ENCODE data around the gene PPP1R14C.
"Not testable (repeated sequence)": the region's sequence is repeated elsewhere in the genome, so short reads cannot be mapped to it uniquely, and the experiment has no call there.

Gene PPP1R14C, protein sequence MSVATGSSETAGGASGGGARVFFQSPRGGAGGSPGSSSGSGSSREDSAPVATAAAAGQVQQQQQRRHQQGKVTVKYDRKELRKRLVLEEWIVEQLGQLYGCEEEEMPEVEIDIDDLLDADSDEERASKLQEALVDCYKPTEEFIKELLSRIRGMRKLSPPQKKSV

DNA sequence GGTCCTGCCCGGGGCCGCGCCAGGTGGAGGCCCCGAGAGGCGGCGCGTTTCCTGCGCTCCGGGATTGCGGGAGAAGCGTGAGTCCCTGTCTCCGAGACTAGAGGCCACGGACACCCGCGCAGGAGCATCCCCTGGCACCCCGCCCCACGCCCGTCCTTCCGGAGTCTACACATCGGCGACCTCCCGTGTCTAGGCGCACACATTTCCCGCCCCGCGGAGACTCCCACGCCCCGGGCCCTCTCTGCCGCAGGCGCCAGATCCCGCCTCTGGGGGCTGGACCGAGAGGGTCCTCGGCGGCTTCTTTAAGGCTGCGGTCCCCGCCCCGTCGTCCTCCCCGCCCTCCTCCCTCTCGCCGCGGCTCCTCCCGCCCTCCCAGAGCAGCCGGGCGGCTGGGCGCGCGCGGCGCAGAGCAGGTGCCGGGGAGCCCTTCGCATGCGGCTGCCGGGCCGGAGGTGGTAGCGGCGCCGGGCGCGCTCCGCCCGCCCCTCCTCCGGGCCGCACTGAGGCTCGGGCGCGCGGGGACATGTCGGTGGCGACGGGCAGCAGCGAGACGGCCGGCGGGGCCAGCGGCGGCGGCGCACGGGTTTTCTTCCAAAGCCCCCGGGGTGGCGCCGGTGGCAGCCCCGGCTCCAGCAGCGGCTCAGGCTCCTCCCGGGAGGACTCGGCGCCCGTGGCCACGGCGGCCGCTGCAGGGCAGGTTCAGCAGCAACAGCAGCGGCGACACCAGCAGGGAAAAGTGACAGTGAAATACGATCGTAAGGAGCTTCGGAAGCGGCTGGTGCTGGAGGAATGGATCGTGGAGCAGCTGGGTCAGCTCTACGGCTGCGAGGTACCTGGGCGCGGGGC, at the start of gene PPP1R14C:
Gene PPP1R14C (plus strand): TSS at position 375 of the 846 bp plus-strand sequence. CDS start 149 bp downstream, at position 524.
- DNase-seq, result peak; percentile 45

DNA sequence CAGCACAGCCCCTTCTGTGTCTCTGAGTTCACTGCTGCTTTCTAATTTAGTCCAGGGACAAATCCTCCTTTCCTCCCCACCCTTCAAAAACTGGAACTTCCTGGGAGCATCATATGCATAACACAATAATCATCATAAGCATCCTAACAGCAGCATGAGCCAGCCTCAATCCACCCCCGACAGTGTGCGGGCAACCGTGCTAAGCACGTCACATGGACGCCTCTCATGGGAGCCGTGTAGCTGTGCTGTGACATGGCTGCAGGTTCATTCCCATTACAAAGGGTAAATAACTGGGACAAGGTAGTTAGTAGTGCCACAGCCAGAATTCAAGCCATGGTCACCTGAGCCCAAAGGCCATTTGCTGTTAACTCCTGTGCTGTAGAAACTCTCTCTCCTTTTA, 49.4 kb upstream of the PPP1R14C start:
- DNase-seq, result no peak

DNA sequence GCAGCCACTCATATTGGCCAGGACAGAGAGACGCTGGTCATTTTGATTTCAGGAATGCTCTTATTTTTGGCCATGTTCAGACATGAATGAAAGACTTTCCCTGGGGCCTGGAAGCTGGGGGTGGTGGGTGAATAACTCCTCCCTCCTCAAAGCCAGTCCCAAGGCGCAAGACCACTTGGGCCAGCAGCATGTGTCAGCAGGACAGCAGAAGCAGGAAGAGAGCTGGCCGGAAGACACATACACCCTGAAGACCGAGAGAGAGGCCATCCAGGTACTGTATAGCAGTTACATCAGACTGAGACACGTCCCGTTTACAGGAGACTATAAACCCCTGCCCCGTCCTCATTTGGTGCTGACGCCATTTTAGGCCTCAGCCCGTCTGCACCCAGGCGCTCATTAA, 44.7 kb upstream of the PPP1R14C start:
- no peak for DNase-seq

DNA sequence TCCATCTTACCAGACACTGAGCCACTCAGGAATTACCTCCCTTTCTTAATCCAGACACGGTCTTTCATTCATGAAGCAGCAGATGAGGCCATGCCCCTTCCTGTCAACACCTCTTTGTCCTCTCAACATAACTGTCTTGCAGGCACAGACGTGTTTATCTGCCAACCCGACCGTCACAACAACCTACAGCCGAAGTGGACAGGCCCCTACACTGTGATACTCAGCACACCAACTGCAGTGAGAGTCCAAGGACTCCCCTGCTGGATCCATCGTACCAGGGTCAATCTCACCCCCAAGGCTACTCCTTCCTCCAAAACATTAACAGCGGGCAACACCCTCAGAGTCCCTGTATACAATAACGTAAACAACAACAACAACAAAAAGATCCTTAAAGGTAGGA, 43.3 kb upstream of the PPP1R14C start:
- no peak for DNase-seq

- no peak for DNase-seq
Observed at GRCh38 chr6:150099953-150100352, 42.9 kb upstream of the PPP1R14C start.

GRCh38 chr6:150100745-150101144, 42.1 kb upstream of the PPP1R14C start:
- DNase-seq, result no peak

DNA sequence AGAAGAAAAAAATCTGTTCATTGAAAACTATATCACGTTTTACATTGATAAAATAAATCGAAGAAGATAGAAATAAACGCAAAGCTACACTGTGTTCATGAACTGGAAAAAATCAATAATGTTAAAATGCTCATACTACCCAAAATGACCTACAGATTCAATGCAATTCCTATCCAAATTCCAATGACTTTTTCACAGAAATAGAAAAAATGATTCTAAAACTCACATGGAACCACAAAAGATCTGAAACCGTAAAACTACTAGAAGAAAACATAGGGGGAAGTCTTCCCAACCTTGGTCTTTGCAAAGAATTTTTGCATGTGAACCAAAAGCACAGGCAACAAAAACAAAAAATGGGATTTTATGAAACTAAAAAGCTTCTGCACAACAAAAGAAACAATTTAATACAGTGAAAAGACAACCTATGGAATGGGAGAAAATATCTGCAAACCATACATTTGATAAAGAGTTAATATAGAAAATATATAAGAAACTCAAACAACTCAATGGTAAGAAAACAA, 40.0 kb upstream of the PPP1R14C start:
- DNase-seq, result no peak

DNA sequence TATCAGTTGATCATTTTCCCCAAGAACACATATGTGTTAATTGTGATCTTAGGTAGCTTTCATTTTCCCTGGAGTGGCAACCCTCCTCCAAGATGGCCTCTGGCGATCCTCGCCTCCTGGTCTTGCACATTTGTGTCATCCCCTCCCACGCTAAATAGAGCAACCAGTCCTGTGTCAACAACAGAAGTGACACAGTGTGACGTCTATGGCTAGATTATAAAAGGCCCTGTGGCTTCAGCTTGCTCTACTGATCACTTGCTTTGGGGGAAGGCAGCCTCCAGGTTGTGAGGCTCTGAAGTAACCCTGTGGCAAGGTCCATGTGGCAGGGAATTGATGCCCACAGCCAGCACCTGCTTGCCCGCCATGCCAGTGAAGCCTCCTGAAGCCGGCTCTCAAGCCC, 30.6 kb upstream of the PPP1R14C start:
- no peak for DNase-seq

GRCh38 chr6:150115769-150116168, 27.1 kb upstream of the PPP1R14C start:
- no peak for DNase-seq

DNA sequence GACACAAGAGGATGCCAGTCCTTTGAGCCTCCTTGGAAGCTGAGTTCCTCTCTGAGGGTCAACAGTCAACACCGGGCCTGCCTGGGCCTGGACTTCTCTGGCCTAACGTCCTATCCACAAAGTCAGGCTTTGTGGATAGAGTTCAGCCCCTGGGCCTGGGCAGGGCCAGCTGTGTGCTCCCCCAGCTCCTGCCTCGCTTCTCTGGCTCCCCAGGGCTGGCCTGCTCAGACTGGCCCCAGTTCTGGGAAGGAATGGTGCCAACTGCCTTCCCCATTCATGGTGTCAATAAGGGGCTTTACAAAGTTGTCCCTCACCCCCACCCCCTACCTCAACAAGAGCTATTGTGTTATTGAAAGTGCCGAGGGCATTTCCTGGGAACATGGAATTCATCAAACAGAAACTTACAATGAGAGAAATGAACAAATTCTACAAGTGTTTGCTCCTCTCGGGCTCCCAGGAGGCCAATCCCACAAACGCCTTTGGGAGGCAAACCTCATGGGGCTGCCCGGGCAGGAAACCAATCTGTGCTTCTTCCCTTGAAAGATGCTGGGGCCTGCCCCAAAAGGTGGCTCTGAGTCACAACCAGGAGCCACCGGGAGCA, 26.5 kb upstream of the PPP1R14C start:
- no peak for DNase-seq

DNA sequence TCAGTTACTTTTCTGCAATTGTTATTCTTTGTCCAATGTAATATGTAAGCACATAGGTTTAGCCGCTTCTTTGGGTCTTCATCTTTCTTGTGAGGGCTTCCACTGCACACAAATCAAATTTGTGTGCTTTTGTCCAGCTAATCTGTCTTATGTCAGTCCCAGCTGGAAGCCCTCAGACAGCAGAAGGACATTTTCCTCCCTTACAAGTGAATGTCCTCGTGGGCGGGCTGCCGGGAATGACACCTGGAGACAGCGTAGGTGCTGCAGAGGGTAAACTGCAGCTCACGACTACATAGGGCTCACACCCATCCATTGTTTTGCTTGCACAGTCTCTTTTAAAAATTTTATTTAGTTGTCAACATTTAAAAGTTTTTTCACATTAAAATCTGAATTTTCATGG, 24.6 kb upstream of the PPP1R14C start:
- peak; percentile 55 for DNase-seq

DNA sequence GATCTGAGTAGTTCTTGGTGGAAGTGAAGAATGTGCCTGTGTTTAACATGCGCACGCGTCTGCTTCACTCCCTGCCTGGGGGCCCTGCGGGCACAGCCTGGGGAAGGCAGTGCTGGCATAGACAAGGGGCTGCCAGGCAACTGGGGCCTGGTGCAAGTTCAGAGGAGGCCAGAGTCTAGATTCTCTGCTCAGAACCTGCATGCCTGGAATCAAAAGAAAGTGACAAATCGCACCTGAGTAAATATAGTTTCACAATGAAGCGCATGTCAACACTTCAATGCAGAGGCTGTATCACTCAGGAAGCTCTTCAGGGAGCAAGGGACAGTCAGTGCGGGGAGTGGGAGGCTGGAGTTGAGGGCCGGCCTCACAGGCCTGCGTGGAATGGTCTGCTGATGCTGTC, 24.2 kb upstream of the PPP1R14C start:
- DNase-seq, result peak; percentile 62

DNA sequence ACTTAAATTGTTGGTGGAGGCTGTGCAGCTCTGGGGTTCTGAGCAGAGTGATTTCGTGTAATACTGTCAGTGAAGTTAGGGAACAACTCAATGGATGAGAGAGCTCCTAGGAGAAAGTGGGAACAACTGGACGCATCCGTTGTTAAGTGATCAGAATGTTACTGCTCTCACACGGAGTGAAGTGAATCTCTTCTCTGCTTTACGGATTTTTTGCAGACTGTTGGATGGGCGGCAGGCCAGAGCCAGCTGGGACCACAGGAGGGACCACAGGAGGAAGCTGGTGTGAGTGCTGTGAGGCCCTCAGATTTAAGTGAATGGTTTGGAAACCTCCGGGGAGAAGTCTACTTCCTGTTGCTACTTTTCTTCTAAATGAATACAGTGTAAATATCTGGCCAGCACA, 23.7 kb upstream of the PPP1R14C start:
- DNase-seq, result peak; percentile 11

DNA sequence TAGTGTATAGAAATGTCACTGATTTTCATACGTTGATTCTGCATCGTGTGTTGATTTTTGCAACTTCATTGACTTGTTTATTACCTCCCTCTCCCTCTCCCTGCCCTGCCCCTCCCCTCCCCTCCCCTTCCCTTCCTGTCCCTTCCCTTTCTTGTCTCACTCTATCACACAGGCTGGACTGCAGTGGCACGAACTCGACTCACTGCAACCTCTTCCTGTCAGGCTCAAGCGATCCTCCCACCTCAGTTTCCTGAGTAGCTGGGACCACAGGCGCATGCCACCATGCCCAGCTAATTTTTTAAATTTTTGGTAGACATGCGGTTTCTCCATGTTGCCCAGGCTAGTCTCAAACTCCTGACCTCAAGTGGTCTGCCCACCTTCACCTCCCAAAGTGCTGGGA, 19.2 kb upstream of the PPP1R14C start:
- DNase-seq, result no peak

- no peak for DNase-seq
Observed at GRCh38 chr6:150124235-150124634, 18.6 kb upstream of the PPP1R14C start.

DNA sequence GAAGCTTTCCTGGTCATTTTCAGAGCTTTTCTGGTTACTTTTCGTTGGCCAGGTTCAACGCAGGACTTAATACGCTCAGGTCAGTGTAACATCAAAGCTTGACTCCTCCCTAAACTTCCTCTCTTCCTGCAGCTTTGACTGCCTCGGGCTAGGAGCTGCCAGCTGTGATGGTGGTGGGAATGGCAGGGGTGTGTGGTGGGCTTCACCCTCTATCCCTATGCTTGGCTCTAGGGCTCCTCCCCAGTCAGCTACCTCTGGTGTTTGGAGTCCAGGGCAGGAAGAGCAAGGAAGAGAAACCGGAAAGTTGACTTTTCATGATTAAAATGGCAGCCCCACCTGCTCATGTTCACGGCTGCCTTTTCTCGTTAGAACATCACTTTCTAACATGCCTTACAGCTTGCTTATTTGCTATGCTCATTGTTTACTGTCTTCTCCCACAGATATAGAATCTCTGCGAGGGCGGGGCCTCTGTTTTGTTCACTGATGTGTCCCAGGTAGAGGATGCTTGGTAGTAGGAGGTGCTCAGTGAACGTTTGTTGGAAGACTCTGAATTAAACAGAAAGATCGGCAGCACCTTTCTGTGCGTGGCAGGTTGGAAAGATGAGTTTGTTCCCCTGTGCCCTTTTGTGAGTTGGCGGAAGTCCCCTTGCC, 16.1 kb upstream of the PPP1R14C start:
- DNase-seq, result no peak

GRCh38 chr6:150128425-150128824, 14.4 kb upstream of the PPP1R14C start:
- no peak for DNase-seq

DNA sequence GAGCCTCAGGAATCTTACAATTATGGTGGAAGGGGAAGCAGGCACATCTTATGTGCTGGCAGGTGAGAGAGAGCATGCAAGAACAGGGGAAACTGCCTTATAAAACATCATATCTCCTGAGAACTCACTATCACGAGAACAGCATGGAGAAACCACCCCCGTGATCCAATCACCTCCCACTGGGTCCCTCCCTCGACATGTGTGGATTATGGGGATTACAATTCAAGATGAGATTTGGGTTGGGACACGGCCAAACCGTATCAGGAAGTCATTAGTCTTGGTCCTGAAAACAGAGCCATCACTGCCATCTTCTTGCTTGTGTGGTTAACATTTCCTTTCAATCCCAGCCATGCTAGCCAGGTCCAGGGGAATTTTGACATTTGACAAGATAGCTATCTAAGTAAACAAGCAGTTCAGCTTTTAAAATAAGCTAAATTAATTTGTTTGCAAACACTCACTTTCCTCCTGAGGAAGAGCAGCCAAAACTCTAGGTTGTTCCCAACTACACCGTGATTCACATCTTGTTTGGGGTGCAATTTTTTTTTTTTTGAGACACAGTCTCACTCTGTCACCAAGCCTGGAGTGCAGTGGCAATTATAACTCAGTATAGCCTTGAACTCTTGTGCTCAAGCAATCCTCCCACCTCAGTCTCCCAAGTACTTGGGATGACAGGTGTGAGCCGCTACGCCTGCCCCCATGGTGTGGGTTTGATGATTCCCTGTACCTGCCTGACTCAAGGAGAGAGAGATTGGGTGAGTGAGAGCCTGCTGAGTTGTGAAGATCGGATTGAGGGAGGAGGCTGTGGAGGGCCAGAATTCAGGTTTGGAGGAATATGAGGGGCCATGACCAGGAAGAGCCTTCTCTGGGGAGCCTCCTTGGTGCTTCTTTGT, 13.0 kb upstream of the PPP1R14C start:
- no peak for DNase-seq

GRCh38 chr6:150133686-150134085, 9.2 kb upstream of the PPP1R14C start:
- DNase-seq, result no peak

GRCh38 chr6:150134280-150134920, 8.4 kb upstream of the PPP1R14C start:
- DNase-seq, result no peak

GRCh38 chr6:150137711-150138110, 5.1 kb upstream of the PPP1R14C start:
- not testable (repeated sequence) for DNase-seq

DNA sequence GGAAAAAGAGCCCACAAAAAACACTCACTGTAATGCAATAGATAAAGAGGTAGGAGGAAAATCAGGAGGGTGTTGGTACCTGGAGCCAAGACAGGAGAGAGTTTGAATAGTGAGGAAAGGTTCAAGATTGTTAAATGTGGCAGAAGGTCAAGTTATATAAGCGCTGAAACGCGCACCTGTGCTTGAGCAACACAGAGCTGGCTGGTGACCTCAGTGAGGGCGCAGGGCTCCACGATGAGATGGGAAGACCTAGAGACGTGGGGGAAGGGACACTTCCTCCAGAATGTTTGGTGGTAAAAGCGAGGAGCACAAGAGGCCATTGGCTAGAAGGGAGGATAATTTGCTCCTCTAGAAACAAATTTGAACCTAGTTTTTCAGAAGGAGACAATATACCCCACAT, 4.2 kb upstream of the PPP1R14C start:
- DNase-seq, result no peak

Measured in NCI-H510A treated with DMSO at 0.1 percent for 48 hours (cell line).